AG09309 (cell line): ENCODE measurements around the gene ASCC3.
"Not testable (repeated sequence)": the region's sequence is repeated elsewhere in the genome, so short reads cannot be mapped to it uniquely, and the experiment has no call there.

Experiments used
- DNase-seq: peaks from one replicate; pipeline ENCODE4 v3.0.0-alpha.2; 2010; ENCODE audit warnings: low read depth
- H3K4me3 ChIP-seq: 2 replicates; pipeline ENCODE4 v1.5.1; 2011; ENCODE audit warnings: mild to moderate bottlenecking, low read depth, low read length, moderate library complexity; ENCODE audit not compliant: control insufficient read depth
- CTCF ChIP-seq: IDR thresholded peaks from 2 replicates; pipeline ENCODE4 v1.5.1; 2011; ENCODE audit warnings: mild to moderate bottlenecking, low read depth, low read length, inconsistent platforms; ENCODE audit not compliant: insufficient read depth, control insufficient read depth; ENCODE audit errors: missing control alignments

The ASCC3 gene

GRCh38 chr6:100899202-100899601 is 18.1 kb upstream of the ASCC3 start:
- TF ChIP-seq CTCF: no peak
- H3K4me3 ChIP-seq: no peak overlapping the region
- DNase-seq: no peak

- DNase-seq: no peak
- TF ChIP-seq CTCF: no peak
- H3K4me3 ChIP-seq: no peak overlapping the region
These were observed 16.5 kb upstream of the ASCC3 start for GRCh38 chr6:100897671-100898070.

DNA sequence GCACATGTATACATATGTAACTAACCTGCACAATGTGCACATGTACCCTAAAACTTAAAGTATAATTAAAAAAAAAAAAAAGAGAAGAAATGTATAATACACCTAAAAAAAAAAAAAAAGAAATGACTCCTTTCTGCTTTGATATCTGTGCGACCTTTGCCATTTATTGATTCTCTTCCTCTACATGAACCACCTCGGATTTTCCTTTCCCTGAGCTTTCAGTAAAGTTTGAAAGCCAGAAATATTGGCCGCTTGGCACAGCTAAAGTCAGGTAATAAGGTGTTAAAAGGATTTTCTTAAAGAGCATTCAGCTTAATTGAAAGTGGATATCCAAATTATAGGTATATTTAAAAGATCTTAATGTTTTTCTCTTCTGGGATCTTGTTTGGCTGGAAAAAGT is 12.6 kb upstream of the ASCC3 start:
- no peak for DNase-seq
- no peak for TF ChIP-seq CTCF
- H3K4me3 ChIP-seq: no peak overlapping the region

GRCh38 chr6:100892693-100893092 is 11.6 kb upstream of the ASCC3 start:
- DNase-seq: no peak
- no peak for TF ChIP-seq CTCF
- H3K4me3 ChIP-seq: no peak overlapping the region

DNA sequence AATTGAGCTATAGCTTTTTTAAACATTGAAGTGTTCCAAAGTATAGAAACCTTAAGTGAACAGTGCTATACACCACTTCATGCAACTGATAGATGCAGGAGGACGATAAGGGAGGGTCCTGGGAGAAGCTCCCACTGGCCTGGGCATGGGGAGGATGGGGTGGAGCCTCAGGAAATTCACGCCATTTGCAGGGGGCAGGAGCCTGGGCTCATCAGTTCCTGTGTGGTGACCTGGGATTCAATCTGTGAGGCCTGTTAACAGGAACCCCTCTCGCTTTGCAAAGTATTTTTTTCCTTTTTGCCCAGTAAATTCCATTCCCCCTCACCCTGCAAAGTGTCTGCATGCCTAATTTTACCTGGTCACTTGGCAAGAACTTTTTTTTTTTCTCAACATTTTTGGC is 11.0 kb upstream of the ASCC3 start:
- no peak overlapping the region for H3K4me3 ChIP-seq
- no peak for TF ChIP-seq CTCF
- DNase-seq: no peak

GRCh38 chr6:100891079-100891478 is 9.9 kb upstream of the ASCC3 start:
- H3K4me3 ChIP-seq: no peak overlapping the region
- TF ChIP-seq CTCF: no peak
- no peak for DNase-seq

- DNase-seq, H3K4me3 ChIP-seq: not testable (repeated sequence)
These were observed 9.5 kb upstream of the ASCC3 start for GRCh38 chr6:100890646-100891045.
